A673 (cell line): ENCODE data around the gene THSD4.
A peak's percentile ranks its signal among the peaks of the same experiment; 100 is the strongest.

Experiments used
- EZH2 ChIP-seq: fragments of 200-600 bp; sonication (generic); IDR thresholded peaks from 2 replicates; pipeline ENCODE4 v1.6.1; 2017; ENCODE audit warnings: borderline replicate concordance, low read depth, mild to moderate bottlenecking, mixed read lengths, antibody characterized with exemption, low read length; ENCODE audit not compliant: poor library complexity, severe bottlenecking
- TF ChIP-seq, protein P1 (sequence below): fragments of 300-800, 200-600 bp; sonication (generic); conservative IDR thresholded peaks from 2 replicates; pipeline ENCODE4 v1.5.1; 2017; ENCODE audit warnings: low read depth, mild to moderate bottlenecking, antibody characterized with exemption, low read length, moderate library complexity, mixed read lengths

DNA sequence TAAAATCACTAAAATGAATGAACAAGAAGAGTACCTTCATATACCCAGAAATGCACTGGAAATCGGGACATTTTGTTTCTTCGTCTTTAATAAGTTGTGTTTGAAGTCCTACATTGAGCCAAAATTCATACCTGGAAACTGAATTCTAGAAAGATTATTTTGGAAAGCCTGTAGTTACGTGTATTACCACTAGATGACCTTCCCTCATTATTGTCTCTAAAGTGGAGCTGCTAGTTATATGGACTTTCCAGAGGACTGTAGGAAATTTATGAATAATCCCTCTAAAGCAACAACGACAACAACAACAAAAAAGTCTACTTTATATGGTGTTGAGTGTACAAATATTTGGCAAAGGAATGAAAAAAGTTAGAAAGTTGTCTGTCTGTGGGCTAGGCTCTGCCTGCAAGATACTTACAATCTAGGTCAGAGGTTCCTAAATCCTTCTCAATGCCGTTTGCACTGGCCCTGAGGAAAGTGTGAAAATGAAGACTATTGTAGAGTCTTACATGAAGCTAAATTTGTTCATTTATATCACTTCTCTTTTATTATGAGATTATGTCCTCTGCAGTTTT is 460.3 kb downstream of the THSD4 start:
- TF ChIP-seq, protein P1, sequence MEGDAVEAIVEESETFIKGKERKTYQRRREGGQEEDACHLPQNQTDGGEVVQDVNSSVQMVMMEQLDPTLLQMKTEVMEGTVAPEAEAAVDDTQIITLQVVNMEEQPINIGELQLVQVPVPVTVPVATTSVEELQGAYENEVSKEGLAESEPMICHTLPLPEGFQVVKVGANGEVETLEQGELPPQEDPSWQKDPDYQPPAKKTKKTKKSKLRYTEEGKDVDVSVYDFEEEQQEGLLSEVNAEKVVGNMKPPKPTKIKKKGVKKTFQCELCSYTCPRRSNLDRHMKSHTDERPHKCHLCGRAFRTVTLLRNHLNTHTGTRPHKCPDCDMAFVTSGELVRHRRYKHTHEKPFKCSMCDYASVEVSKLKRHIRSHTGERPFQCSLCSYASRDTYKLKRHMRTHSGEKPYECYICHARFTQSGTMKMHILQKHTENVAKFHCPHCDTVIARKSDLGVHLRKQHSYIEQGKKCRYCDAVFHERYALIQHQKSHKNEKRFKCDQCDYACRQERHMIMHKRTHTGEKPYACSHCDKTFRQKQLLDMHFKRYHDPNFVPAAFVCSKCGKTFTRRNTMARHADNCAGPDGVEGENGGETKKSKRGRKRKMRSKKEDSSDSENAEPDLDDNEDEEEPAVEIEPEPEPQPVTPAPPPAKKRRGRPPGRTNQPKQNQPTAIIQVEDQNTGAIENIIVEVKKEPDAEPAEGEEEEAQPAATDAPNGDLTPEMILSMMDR, result peak; percentile 61
- TF ChIP-seq EZH2, result no peak
